Transverse colon (tissue), 4 donors: Measurements from ENCODE around the gene SPARC. TPM values are rescaled to one million over a fixed set of nuclear protein-coding genes. Genes with fewer than 3 reads are reported as not detected.

Source experiments
- DNase-seq: peaks from one replicate; pipeline ENCODE4 v3.0.0-alpha.2; 2019
- H3K27ac ChIP-seq, 4 donors: fragments of 200-600 bp; sonication (generic); 2 replicates each; pipeline ENCODE4 v1.5.1; 2016 to 2018; ENCODE audit warnings: inconsistent platforms in 4 of 4
- H3K27me3 ChIP-seq: fragments of 200-600 bp; sonication (generic); 2 replicates; pipeline ENCODE4 v1.5.1; 2017; ENCODE audit warnings: inconsistent platforms
- H3K36me3 ChIP-seq, 4 donors: fragments of 200-600 bp; sonication (generic); 2 replicates each; pipeline ENCODE4 v1.5.1; 2017 to 2019; ENCODE audit warnings: inconsistent platforms in 4 of 4
- H3K4me1 ChIP-seq, 4 donors: fragments of 200-600 bp; sonication (generic); 2 replicates each; pipeline ENCODE4 v1.5.1; 2017 to 2020; ENCODE audit warnings: inconsistent platforms in 4 of 4
- H3K4me3 ChIP-seq, 4 donors: fragments of 200-600 bp; sonication (generic); 1 replicate in 1 of 4; 2 replicates in 3 of 4; pipeline versions ENCODE4 v1.5.1 to v1.6.1; 2017 to 2019; ENCODE audit warnings: inconsistent platforms in 4 of 4
- H3K9me3 ChIP-seq, 2 donors: fragments of 200-600 bp; sonication (generic); 2 replicates each; pipeline ENCODE4 v1.5.1; 2017 to 2019; ENCODE audit warnings: inconsistent platforms in 2 of 2
- CTCF ChIP-seq, 5 experiments: fragments of 200-600 bp in 3 of 5; fragments of 450-650 bp in 2 of 5; sonication (generic) in 3 of 5; IDR thresholded peaks; 1 replicate in 2 of 5; 2 replicates in 3 of 5; pipeline ENCODE4 v1.5.1; 2016 to 2017; ENCODE audit warnings: antibody characterized with exemption in 5 of 5, inconsistent platforms in 3 of 5, mild to moderate bottlenecking in 2 of 5, moderate library complexity in 1 of 5
- EP300 ChIP-seq: sonication (generic); formaldehyde crosslinking; IDR thresholded peaks from one replicate; pipeline ENCODE4 v1.6.1; 2017; ENCODE audit warnings: antibody characterized with exemption, low read depth
- POLR2A ChIP-seq: fragments of 450-650 bp; IDR thresholded peaks from one replicate; pipeline ENCODE4 v1.6.1; 2016; ENCODE audit warnings: antibody characterized with exemption, mild to moderate bottlenecking, moderate library complexity
- POLR2AphosphoS5 ChIP-seq, 3 donors: sonication (generic); formaldehyde crosslinking; IDR thresholded peaks; one replicate each; pipeline ENCODE4 v1.6.1; 2016; ENCODE audit warnings: antibody characterized with exemption in 3 of 3
- WGBS, 2 donors: methylation state at CpG; one replicate each; pipeline ENCODE4 v1.1.5; 2018; ENCODE audit warnings: low coverage in 1 of 2; 5-methylcytosine and 5-hydroxymethylcytosine counted together
- in situ Hi-C, 4 donors: fragments of 200-750 bp; cut with MboI; loops; one replicate each; pipeline versions ENCODE4 v1.15.0 to v1.15.1; 2017; ENCODE audit warnings: low sequenced_read_pairs in 3 of 4, low pct_ligation_motif_present in 1 of 4, low pct_unique_long_range_greater_than_20kb in 1 of 4
- intact Hi-C: fragments of 100-400 bp; cut with DNase I; formaldehyde crosslinking; loops from one replicate; pipeline ENCODE4 v1.15.1; 2023; ENCODE audit warnings: low total_unique reads
- total RNA-seq, 4 donors: library from RNA; depleted of rRNA; stranded (reverse); fragments of >200 nt; gene quantifications; one replicate each; pipeline ENCODE4 v1.1.0, GENCODE V29; 2016

SPARC gene
- 100 to 1,000 TPM in 1 of 4 donors, 10 to 100 TPM in 3; 47.9 to 267 (median 85.1) TPM for total RNA-seq

GRCh38 chr5:151686674-151687407 lies at the start of gene SPARC:
SPARC (minus strand) TSS chr5:151686915; CDS start chr5:151676188, 10,727 bp downstream.
- H3K4me1 ChIP-seq = peaks cover 3 to 27% (median 13%) of the 10 kb centered on the region in 4 donors
- WGBS, 2 donors = 0 to 24% methylated on average over 1 to 22 of the region's 22 CpGs
- H3K4me3 ChIP-seq = peak within 1 kb of the TSS; percentile 38 to 52 (median 44)
- no peaks in the 10 kb centered on the region for H3K36me3 ChIP-seq
- peak within 1 kb of the TSS; percentile 84 to 91 (median 90) for H3K27ac ChIP-seq
- DNase-seq = peak; percentile 56
- no peaks in the 10 kb centered on the region for H3K9me3 ChIP-seq
- in situ Hi-C loops (no loop called here), intact Hi-C loops (no loop called here)
- peak; percentile 85 for TF ChIP-seq POLR2A
- peak; percentile 79 to 88 (median 86) for TF ChIP-seq POLR2AphosphoS5 (IDR thresholded peaks at IDR 0.05)
- no peak for TF ChIP-seq CTCF (IDR thresholded peaks at IDR 0.05)
- no peaks in the 10 kb centered on the region for H3K27me3 ChIP-seq

- Histone ChIP-seq H3K9me3 (peaks cover 0 to under 1% of the 10 kb centered on the region in 2 donors), H3K4me1 (peaks cover 0 to 12% (median 7%) of the 10 kb centered on the region in 4 donors), H3K4me3 (no peak overlapping the region), H3K27me3 (no peaks in the 10 kb centered on the region), H3K36me3 (no peaks in the 10 kb centered on the region), H3K27ac (no peak overlapping the region)
- in situ Hi-C loops (loop anchor here in 3 of 4 donors (5.0 to 25.0 kb wide), 3 partner anchors 78 to 298 kb away; partner anchors contain the start of gene SLC36A1 (in 1 of the 3)), intact Hi-C loops (no loop called here)
- DNase-seq = no peak
- TF ChIP-seq CTCF (IDR thresholded peaks at IDR 0.05) (no peak), EP300 (no peak), POLR2AphosphoS5 (IDR thresholded peaks at IDR 0.05) (no peak), POLR2A (no peak)
- 40 to 95% methylated on average over 1 of the region's 1 CpG for WGBS, 2 donors
These were observed 48.9 kb upstream of the SPARC start for GRCh38 chr5:151735646-151736045.

- Histone ChIP-seq H3K27me3 (no peaks in the 10 kb centered on the region), H3K4me1 (no peaks in the 10 kb centered on the region), H3K9me3 (peaks cover 0 to 4% of the 10 kb centered on the region in 2 donors), H3K36me3 (no peaks in the 10 kb centered on the region), H3K27ac (no peak overlapping the region), H3K4me3 (no peak overlapping the region)
- intact Hi-C loops = no loop called here
- in situ Hi-C loops = loop anchor here in 2 of 4 donors (25.0 kb wide), 2 partner anchors 222 to 297 kb away; partner anchors contain the start of gene SLC36A1 (in 1 of the 2)
- WGBS, 2 donors = 93 to 98% methylated on average over 3 of the region's 3 CpGs
- TF ChIP-seq POLR2AphosphoS5 (IDR thresholded peaks at IDR 0.05) (no peak), EP300 (no peak), POLR2A (no peak), CTCF (IDR thresholded peaks at IDR 0.05) (no peak)
- no peak for DNase-seq
These were observed 47.3 kb upstream of the SPARC start for GRCh38 chr5:151734064-151734408.

GRCh38 chr5:151733358-151734063 lies 46.8 kb upstream of the SPARC start:
- Histone ChIP-seq H3K4me1 (no peaks in the 10 kb centered on the region), H3K36me3 (no peaks in the 10 kb centered on the region), H3K27me3 (no peaks in the 10 kb centered on the region), H3K9me3 (peaks cover 0 to 4% of the 10 kb centered on the region in 2 donors), H3K27ac (no peak overlapping the region), H3K4me3 (no peak overlapping the region)
- no peak for DNase-seq
- intact Hi-C loops (no loop called here), in situ Hi-C loops (loop anchor here in 2 of 4 donors (25.0 kb wide), 2 partner anchors 221 to 296 kb away; partner anchors contain the start of gene SLC36A1 (in 1 of the 2))
- TF ChIP-seq CTCF (IDR thresholded peaks at IDR 0.05) (no peak), POLR2A (no peak), EP300 (no peak), POLR2AphosphoS5 (IDR thresholded peaks at IDR 0.05) (no peak)
- 93 to 94% methylated on average over 6 to 9 of the region's 9 CpGs for WGBS, 2 donors
